K562 (cell line): ENCODE data around the gene RABGAP1L. TPM values are rescaled to one million over a fixed set of nuclear protein-coding genes. Genes with fewer than 3 reads are reported as not detected.

Experiments
- ARHGAP35 ChIP-seq: fragments of 450-650 bp; IDR thresholded peaks from 2 replicates; pipeline ENCODE4 v1.6.1; 2018; ENCODE audit not compliant: partially characterized antibody
- GTF2F1 ChIP-seq: IDR thresholded peaks from 2 replicates; pipeline ENCODE4 v1.6.1; 2011; ENCODE audit warnings: low read depth, low read length, improper control_type of control experiment
- KLF6 ChIP-seq: fragments of 250-450 bp; sonication (Bioruptor Pico); IDR thresholded peaks from 2 replicates; pipeline ENCODE4 v1.4.0; 2020; ENCODE audit warnings: mild to moderate bottlenecking, moderate library complexity, borderline replicate concordance
- NCOA6 ChIP-seq: fragments of 450-650 bp; IDR thresholded peaks from 2 replicates; pipeline ENCODE4 v1.6.1; 2017; ENCODE audit warnings: mild to moderate bottlenecking
- NFIX ChIP-seq: fragments of 250-450 bp; sonication (Bioruptor Pico); IDR thresholded peaks from 2 replicates; pipeline ENCODE4 v1.4.0; 2020; ENCODE audit warnings: low read depth, mild to moderate bottlenecking, moderate library complexity
- PCBP1 ChIP-seq: fragments of 200-400 bp; formaldehyde crosslinking; IDR thresholded peaks from 2 replicates; pipeline ENCODE4 v1.6.1; 2018; ENCODE audit warnings: mild to moderate bottlenecking, low read depth, low read length; ENCODE audit not compliant: poor library complexity, severe bottlenecking
- PHTF2 ChIP-seq: fragments of 250-450 bp; sonication (Bioruptor Pico); IDR thresholded peaks from 2 replicates; pipeline ENCODE4 v1.5.0; 2021; ENCODE audit warnings: mild to moderate bottlenecking
- POLR2G ChIP-seq: fragments of 200-400 bp; formaldehyde crosslinking; IDR thresholded peaks from 2 replicates; pipeline ENCODE4 v1.6.1; 2017; ENCODE audit warnings: low read depth, mild to moderate bottlenecking, antibody characterized with exemption, low read length, moderate library complexity
- PRMT5 ChIP-seq: sonication (generic); formaldehyde crosslinking; IDR thresholded peaks from 2 replicates; pipeline ENCODE4 v1.5.0; 2020; ENCODE audit warnings: missing genetic modification reagents
- PYGO2 ChIP-seq: fragments of 450-650 bp; IDR thresholded peaks from 2 replicates; pipeline ENCODE4 v1.6.1; 2016; ENCODE audit warnings: mild to moderate bottlenecking, missing genetic modification characterization, moderate library complexity, missing compliant biosample characterization
- RFX1 ChIP-seq: fragments of 450-650 bp; IDR thresholded peaks from 2 replicates; pipeline ENCODE4 v1.6.1; 2016; ENCODE audit warnings: mild to moderate bottlenecking, moderate library complexity
- SIN3B ChIP-seq: fragments of 450-650 bp; IDR thresholded peaks from 2 replicates; pipeline ENCODE4 v1.6.1; 2017; ENCODE audit warnings: low read depth, mild to moderate bottlenecking, moderate library complexity
- SMAD2 ChIP-seq: fragments of 150-350 bp; IDR thresholded peaks from 2 replicates; pipeline ENCODE4 v1.6.1; 2014; ENCODE audit warnings: low read depth, mild to moderate bottlenecking, low read length
- SP2 ChIP-seq: IDR thresholded peaks from 2 replicates; pipeline ENCODE4 v1.6.1; 2011; ENCODE audit warnings: mild to moderate bottlenecking, low read depth, low read length, moderate library complexity; ENCODE audit not compliant: poor library complexity, severe bottlenecking; ENCODE audit errors: extremely low read depth
- TEAD1 ChIP-seq, 2 experiments: fragments of 450-650 bp in 1 of 2; sonication (generic) in 1 of 2; formaldehyde crosslinking; IDR thresholded peaks; 2 replicates each; pipeline versions ENCODE4 v1.4.0 to v1.8.0; 2020 to 2022; ENCODE audit warnings: mild to moderate bottlenecking in 2 of 2, missing genetic modification reagents in 1 of 2
- U2AF2 ChIP-seq: fragments of 200-400 bp; formaldehyde crosslinking; optimal IDR thresholded peaks from 2 replicates; pipeline ENCODE3; 2017; ENCODE audit warnings: low read depth, mild to moderate bottlenecking, low read length
- ZNF3 ChIP-seq: fragments of 250-450 bp; sonication (Bioruptor Pico); IDR thresholded peaks from 2 replicates; pipeline ENCODE4 v1.5.0; 2021; ENCODE audit warnings: mild to moderate bottlenecking, moderate library complexity
- ZNF445 ChIP-seq: fragments of 250-450 bp; sonication (Bioruptor Pico); IDR thresholded peaks from 2 replicates; pipeline ENCODE4 v1.4.0; 2020; ENCODE audit warnings: low read depth, mild to moderate bottlenecking, moderate library complexity
- ZNF584 ChIP-seq: fragments of 200-800 bp; sonication (Bioruptor generic); IDR thresholded peaks from 2 replicates; pipeline ENCODE4 v1.6.1; 2016; ENCODE audit warnings: low read depth, mild to moderate bottlenecking, missing genetic modification characterization, missing compliant biosample characterization
- ZNF586 ChIP-seq: fragments of 450-650 bp; formaldehyde crosslinking; conservative IDR thresholded peaks from 2 replicates; pipeline ENCODE4 v1.4.0; 2020; ENCODE audit warnings: mild to moderate bottlenecking, moderate library complexity
- ZNF707 ChIP-seq: fragments of 250-450 bp; sonication (Bioruptor Pico); conservative IDR thresholded peaks from 2 replicates; pipeline ENCODE4 v1.8.0; 2022; ENCODE audit warnings: inconsistent platforms, mild to moderate bottlenecking, moderate library complexity
- polyA plus RNA-seq, 8 experiments: library from polyadenylated mRNA; depleted of rRNA in 4 of 8; stranded (reverse) in 5 of 8; unstranded in 3 of 8; fragments of >200 nt; fragmentation: Nextera tagmentation in 2 of 8; fragmentation: Illumina TruSeq in 1 of 8; extraction: Ambion mirVana in 2 of 8; extraction: Trizol in 1 of 8; gene quantifications; 2 replicates each; pipeline versions ENCODE4 v1.2.1 to v1.2.3, GENCODE V29; 2011 to 2014; ENCODE audit warnings: inconsistent platforms in 1 of 8, missing spikeins in 1 of 8
- total RNA-seq, 7 experiments: library from RNA; depleted of rRNA in 6 of 7; stranded (reverse); fragments of >200 nt in 6 of 7; fragmentation: Illumina TruSeq in 2 of 7; extraction: Trizol in 2 of 7; gene quantifications; 2 replicates each; pipeline versions ENCODE4 v1.2.1 to v1.2.3, GENCODE V29; 2011 to 2021; ENCODE audit warnings: low replicate concordance in 1 of 7
- TF ChIP-seq, protein P1 (sequence below): fragments of 250-450 bp; sonication (Bioruptor Pico); IDR thresholded peaks from 2 replicates; pipeline ENCODE4 v1.5.0; 2022; ENCODE audit warnings: mild to moderate bottlenecking
- TF ChIP-seq, protein P2 (sequence below): sonication (generic); formaldehyde crosslinking; IDR thresholded peaks from 2 replicates; pipeline ENCODE4 v1.8.0; 2022; ENCODE audit warnings: mild to moderate bottlenecking, missing genetic modification reagents

The RABGAP1L gene
- total and polyA plus RNA-seq, 9 of the 15 experiments (the other 6 are each of a cell fraction or from before 2014, with no cell fraction given), result 16.5 to 44.9 (median 26.7) TPM

DNA sequence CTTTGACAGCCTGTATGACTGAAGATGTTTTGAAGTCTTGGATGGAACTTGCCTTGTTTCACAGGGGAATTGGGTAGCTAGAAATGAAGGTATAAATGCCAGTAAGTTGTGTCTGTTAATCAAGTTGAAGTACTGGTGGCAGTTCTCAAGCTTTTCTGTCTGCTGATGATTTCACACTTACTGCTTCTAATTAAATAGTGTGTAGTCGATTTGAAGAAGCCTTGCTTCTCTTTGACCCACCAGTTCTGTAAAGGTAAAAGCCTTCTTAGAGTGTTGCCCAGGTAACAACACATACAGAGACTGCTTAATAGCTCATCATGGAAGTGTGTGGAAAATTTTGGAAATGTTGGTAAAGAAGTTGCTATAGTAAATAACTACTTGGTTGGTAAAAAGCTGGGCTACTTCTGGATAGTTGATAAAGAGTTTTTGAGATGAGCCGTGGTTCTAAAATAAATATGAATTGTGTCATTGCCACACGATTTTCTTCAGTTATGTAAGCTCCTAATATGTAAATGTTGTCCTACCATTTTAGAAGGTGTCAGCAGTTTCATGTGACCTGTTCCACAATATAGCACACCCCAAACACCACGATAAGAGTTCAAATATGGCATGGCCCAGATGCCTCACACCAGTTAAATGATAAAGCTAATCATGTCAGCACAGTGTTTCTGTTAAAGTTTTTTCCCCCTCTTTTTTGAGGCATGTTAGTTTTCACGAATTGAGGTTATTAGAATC, 7.4 kb downstream of the RABGAP1L start (continued):
- TF ChIP-seq SP2 (no peak), KLF6 (CRISPR knock-in tag) (peak; percentile 80; the same call in 1 of the 2 replicates), ARHGAP35 (no peak), PYGO2 (tag) (no peak), ZNF3 (CRISPR knock-in tag) (no peak), PHTF2 (CRISPR knock-in tag) (no peak), PRMT5 (CRISPR knock-in tag) (no peak), ZNF586 (no peak), RFX1 (peak; percentile 76), PCBP1 (no peak), NCOA6 (no peak), SIN3B (no peak), ZNF445 (CRISPR knock-in tag) (no peak), TEAD1 (CRISPR knock-in tag; IDR thresholded peaks at IDR 0.05) (peak; percentile 33 to 83; a peak in 2 of 4 replicates), POLR2G (no peak), ZNF584 (CRISPR knock-in tag) (peak; percentile 80), GTF2F1 (no peak), ZNF707 (0 out of 2 replicates have a peak, but pooled peaks have one; percentile 27), U2AF2 (no peak), SMAD2 (no peak), NFIX (CRISPR knock-in tag) (no peak)
- TF ChIP-seq, protein P1, sequence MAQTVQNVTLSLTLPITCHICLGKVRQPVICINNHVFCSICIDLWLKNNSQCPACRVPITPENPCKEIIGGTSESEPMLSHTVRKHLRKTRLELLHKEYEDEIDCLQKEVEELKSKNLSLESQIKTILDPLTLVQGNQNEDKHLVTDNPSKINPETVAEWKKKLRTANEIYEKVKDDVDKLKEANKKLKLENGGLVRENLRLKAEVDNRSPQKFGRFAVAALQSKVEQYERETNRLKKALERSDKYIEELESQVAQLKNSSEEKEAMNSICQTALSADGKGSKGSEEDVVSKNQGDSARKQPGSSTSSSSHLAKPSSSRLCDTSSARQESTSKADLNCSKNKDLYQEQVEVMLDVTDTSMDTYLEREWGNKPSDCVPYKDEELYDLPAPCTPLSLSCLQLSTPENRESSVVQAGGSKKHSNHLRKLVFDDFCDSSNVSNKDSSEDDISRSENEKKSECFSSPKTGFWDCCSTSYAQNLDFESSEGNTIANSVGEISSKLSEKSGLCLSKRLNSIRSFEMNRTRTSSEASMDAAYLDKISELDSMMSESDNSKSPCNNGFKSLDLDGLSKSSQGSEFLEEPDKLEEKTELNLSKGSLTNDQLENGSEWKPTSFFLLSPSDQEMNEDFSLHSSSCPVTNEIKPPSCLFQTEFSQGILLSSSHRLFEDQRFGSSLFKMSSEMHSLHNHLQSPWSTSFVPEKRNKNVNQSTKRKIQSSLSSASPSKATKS (CRISPR knock-in tag), result no peak
- TF ChIP-seq, protein P2, sequence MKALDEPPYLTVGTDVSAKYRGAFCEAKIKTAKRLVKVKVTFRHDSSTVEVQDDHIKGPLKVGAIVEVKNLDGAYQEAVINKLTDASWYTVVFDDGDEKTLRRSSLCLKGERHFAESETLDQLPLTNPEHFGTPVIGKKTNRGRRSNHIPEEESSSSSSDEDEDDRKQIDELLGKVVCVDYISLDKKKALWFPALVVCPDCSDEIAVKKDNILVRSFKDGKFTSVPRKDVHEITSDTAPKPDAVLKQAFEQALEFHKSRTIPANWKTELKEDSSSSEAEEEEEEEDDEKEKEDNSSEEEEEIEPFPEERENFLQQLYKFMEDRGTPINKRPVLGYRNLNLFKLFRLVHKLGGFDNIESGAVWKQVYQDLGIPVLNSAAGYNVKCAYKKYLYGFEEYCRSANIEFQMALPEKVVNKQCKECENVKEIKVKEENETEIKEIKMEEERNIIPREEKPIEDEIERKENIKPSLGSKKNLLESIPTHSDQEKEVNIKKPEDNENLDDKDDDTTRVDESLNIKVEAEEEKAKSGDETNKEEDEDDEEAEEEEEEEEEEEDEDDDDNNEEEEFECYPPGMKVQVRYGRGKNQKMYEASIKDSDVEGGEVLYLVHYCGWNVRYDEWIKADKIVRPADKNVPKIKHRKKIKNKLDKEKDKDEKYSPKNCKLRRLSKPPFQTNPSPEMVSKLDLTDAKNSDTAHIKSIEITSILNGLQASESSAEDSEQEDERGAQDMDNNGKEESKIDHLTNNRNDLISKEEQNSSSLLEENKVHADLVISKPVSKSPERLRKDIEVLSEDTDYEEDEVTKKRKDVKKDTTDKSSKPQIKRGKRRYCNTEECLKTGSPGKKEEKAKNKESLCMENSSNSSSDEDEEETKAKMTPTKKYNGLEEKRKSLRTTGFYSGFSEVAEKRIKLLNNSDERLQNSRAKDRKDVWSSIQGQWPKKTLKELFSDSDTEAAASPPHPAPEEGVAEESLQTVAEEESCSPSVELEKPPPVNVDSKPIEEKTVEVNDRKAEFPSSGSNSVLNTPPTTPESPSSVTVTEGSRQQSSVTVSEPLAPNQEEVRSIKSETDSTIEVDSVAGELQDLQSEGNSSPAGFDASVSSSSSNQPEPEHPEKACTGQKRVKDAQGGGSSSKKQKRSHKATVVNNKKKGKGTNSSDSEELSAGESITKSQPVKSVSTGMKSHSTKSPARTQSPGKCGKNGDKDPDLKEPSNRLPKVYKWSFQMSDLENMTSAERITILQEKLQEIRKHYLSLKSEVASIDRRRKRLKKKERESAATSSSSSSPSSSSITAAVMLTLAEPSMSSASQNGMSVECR, result no peak
